HUES64 (cell line): Measurements from ENCODE around the gene PSMG3.
"Not testable (repeated sequence)": the region's sequence is repeated elsewhere in the genome, so short reads cannot be mapped to it uniquely, and the experiment has no call there.

ENCODE experiments used
- H3K27ac ChIP-seq: 2 replicates; pipeline ENCODE4 v1.7.0; 2013; ENCODE audit warnings: low read depth, low read length, inconsistent platforms
- H3K27me3 ChIP-seq: 2 replicates; pipeline ENCODE4 v1.6.1; 2013; ENCODE audit warnings: mild to moderate bottlenecking, low read length; ENCODE audit not compliant: insufficient read depth
- H3K36me3 ChIP-seq: 2 replicates; pipeline ENCODE4 v1.6.1; 2013; ENCODE audit warnings: mild to moderate bottlenecking, low read length; ENCODE audit not compliant: insufficient read depth
- H3K4me1 ChIP-seq: 2 replicates; pipeline ENCODE4 v1.6.1; 2013; ENCODE audit warnings: mild to moderate bottlenecking, low read length, moderate library complexity; ENCODE audit not compliant: insufficient read depth
- H3K4me3 ChIP-seq: 2 replicates; pipeline ENCODE4 v1.5.1; 2013; ENCODE audit warnings: mild to moderate bottlenecking, low read length, moderate library complexity
- H3K9ac ChIP-seq: 2 replicates; pipeline ENCODE4 v1.6.1; 2013; ENCODE audit warnings: mild to moderate bottlenecking, low read depth, low read length
- H3K9me3 ChIP-seq: 2 replicates; pipeline ENCODE4 v1.6.1; 2013; ENCODE audit warnings: low read depth, low read length; ENCODE audit not compliant: insufficient read depth
- WGBS: fragments of 150-250, 120-280 bp; methylation state at CpG from one replicate; pipeline ENCODE4 v1.1.7; 2013; ENCODE audit warnings: missing lambda C conversion rate; 5-methylcytosine and 5-hydroxymethylcytosine counted together

PSMG3 gene

GRCh38 chr7:1525409-1525808, 44.4 kb downstream of the PSMG3 start:
- Histone ChIP-seq H3K27me3 (no peaks in the 10 kb centered on the region), H3K9ac (no peak overlapping the region), H3K27ac (no peak overlapping the region), H3K9me3 (no peaks in the 10 kb centered on the region), H3K4me3 (no peak overlapping the region), H3K4me1 (peaks cover 4% of the 10 kb centered on the region; the same call in 1 of the 2 replicates), H3K36me3 (no peaks in the 10 kb centered on the region)
- WGBS = 91% methylated on average over 6 of the region's 6 CpGs

GRCh38 chr7:1523844-1524243, 46.0 kb downstream of the PSMG3 start:
- H3K4me1 ChIP-seq = peaks cover 4% of the 10 kb centered on the region; the same call in 1 of the 2 replicates
- no peak overlapping the region for H3K9ac ChIP-seq
- no peak overlapping the region for H3K27ac ChIP-seq
- no peaks in the 10 kb centered on the region for H3K9me3 ChIP-seq
- WGBS = 88% methylated on average over 16 of the region's 17 CpGs
- no peaks in the 10 kb centered on the region for H3K36me3 ChIP-seq
- no peaks in the 10 kb centered on the region for H3K27me3 ChIP-seq
- H3K4me3 ChIP-seq = no peak overlapping the region

GRCh38 chr7:1523208-1523607, 46.6 kb downstream of the PSMG3 start:
- no peak overlapping the region for H3K9ac ChIP-seq
- no peaks in the 10 kb centered on the region for H3K27me3 ChIP-seq
- H3K4me1 ChIP-seq = peaks cover 4% of the 10 kb centered on the region; the same call in 1 of the 2 replicates
- 47% methylated on average over 13 of the region's 13 CpGs for WGBS
- no peaks in the 10 kb centered on the region for H3K36me3 ChIP-seq
- no peak overlapping the region for H3K27ac ChIP-seq
- no peaks in the 10 kb centered on the region for H3K9me3 ChIP-seq
- H3K4me3 ChIP-seq = no peak overlapping the region

- H3K9ac ChIP-seq = no peak overlapping the region
- no peaks in the 10 kb centered on the region for H3K9me3 ChIP-seq
- 89% methylated on average over 11 of the region's 11 CpGs for WGBS
- no peaks in the 10 kb centered on the region for H3K36me3 ChIP-seq
- no peaks in the 10 kb centered on the region for H3K27me3 ChIP-seq
- H3K4me3 ChIP-seq = no peak overlapping the region
- H3K27ac ChIP-seq = no peak overlapping the region
- peaks cover under 1% of the 10 kb centered on the region; the same call in 1 of the 2 replicates for H3K4me1 ChIP-seq
Observed at GRCh38 chr7:1521456-1521855, 48.4 kb downstream of the PSMG3 start.

- H3K27me3 ChIP-seq = no peaks in the 10 kb centered on the region
- H3K9ac ChIP-seq = no peak overlapping the region
- H3K4me3 ChIP-seq = no peak overlapping the region
- H3K9me3 ChIP-seq = no peaks in the 10 kb centered on the region
- H3K27ac ChIP-seq = no peak overlapping the region
- no peaks in the 10 kb centered on the region for H3K4me1 ChIP-seq
- WGBS = 81% methylated on average over 27 of the region's 27 CpGs
- no peaks in the 10 kb centered on the region for H3K36me3 ChIP-seq
Observed at GRCh38 chr7:1520539-1521234, 49.1 kb downstream of the PSMG3 start.

GRCh38 chr7:1519322-1519922, 50.4 kb downstream of the PSMG3 start:
- WGBS = 91% methylated on average over 12 of the region's 12 CpGs
- not testable (repeated sequence) for H3K36me3 ChIP-seq, H3K9ac ChIP-seq, H3K9me3 ChIP-seq, H3K27me3 ChIP-seq, H3K27ac ChIP-seq, H3K4me1 ChIP-seq, H3K4me3 ChIP-seq
